AG04450 (cell line): ENCODE data around the gene ZDHHC1. TPM values are rescaled to one million over a fixed set of nuclear protein-coding genes. Genes with fewer than 3 reads are reported as not detected.

ENCODE experiments used
- CTCF ChIA-PET: fragments of 300-600, 350-600 bp; formaldehyde crosslinking; extraction: SDS; loops from one replicate; lab custom pipeline; 2022; ENCODE audit warnings: antibody characterized with exemption, inconsistent platforms; lab: Charles Lee
- POLR2A ChIA-PET: fragments of 350-600 bp; formaldehyde crosslinking; extraction: SDS; loops from one replicate; lab custom pipeline; 2021; ENCODE audit warnings: antibody characterized with exemption, inconsistent platforms; lab: Yijun Ruan, JAX
- DNase-seq: peaks from one replicate; pipeline ENCODE4 v3.0.0-alpha.2; 2011; ENCODE audit warnings: low read depth, low spot score
- H3K27ac ChIP-seq: one replicate; pipeline ENCODE4 v1.5.1; 2012; ENCODE audit warnings: low read depth, low read length, control low read depth
- H3K27me3 ChIP-seq: one replicate; pipeline ENCODE4 v1.6.0; 2012; ENCODE audit warnings: low read length; ENCODE audit not compliant: control insufficient read depth, insufficient read depth
- H3K4me3 ChIP-seq: 2 replicates; pipeline ENCODE4 v1.5.1; 2011; ENCODE audit warnings: mild to moderate bottlenecking, low read depth, low read length, control low read depth
- H3K9me3 ChIP-seq: 2 replicates; pipeline ENCODE4 v1.5.1; 2012; ENCODE audit warnings: low read length; ENCODE audit not compliant: control insufficient read depth, insufficient read depth
- CTCF ChIP-seq: IDR thresholded peaks from 2 replicates; pipeline ENCODE4 v1.5.1; 2011; ENCODE audit warnings: low read depth, low read length, control low read depth, inconsistent platforms
- polyA plus RNA-seq: library from polyadenylated mRNA; depleted of rRNA; stranded (reverse); fragments of >200 nt; gene quantifications from 2 replicates; pipeline ENCODE4 v1.2.3, GENCODE V29; 2011

Gene ZDHHC1
- polyA plus RNA-seq, 1 experiment, result 1.9 TPM

DNA sequence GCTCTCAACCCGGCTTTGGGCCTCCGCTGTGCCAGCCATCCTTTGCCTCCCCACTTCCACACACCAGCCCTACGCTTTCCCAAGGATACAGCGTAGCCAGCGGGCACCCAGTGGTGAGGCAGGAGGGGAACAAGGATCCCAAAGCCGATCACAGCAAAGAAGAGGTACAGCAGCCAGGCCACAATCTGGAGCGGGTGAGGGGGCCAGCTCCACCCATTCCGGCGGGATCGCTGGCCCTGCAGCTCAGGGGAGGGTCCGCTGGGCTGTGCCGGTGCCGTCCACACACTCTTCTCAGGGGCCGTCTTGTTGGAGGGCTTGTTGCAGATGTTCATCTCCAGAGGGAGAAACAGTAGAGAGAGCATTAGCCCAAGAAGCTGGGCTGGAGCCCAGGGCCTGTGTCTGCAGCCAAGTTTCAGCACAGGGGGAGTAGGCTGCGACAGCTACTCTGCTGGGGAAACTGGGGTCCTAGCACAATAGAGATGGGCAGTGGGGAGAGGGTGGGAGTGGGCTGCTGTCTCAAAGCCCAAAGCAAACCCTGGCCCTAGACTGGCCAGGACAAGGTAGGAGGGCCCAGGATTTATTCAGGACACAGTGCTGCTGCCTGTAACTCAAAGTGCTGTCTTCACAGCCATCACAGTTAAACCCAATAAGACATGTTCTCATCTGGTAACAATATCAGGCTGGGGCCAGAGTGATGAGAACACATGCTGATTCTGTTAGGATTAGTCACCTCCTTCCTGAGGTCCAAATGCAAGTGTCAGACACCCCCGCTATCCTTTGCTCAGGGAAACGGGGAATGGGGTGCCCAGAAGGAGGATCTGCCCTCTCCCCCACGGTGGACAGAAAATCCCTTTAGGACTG is 9.9 kb downstream of the ZDHHC1 start:
- Histone ChIP-seq H3K4me3 (no peak overlapping the region), H3K27ac (peak overlapping the region; percentile 88), H3K27me3 (no peaks in the 10 kb centered on the region), H3K9me3 (no peaks in the 10 kb centered on the region; the same call in 1 of the 2 replicates)
- ChIA-PET CTCF (interaction anchor here (1.1 to 1.7 kb wide), 2 partner anchors 10 to 13 kb away, joined by 3 to 6 read pairs; partner anchors contain the start of genes TPPP3 and ZDHHC1), POLR2A (no interaction called here)
- TF ChIP-seq CTCF, result no peak
- DNase-seq, result peak; percentile 57

DNA sequence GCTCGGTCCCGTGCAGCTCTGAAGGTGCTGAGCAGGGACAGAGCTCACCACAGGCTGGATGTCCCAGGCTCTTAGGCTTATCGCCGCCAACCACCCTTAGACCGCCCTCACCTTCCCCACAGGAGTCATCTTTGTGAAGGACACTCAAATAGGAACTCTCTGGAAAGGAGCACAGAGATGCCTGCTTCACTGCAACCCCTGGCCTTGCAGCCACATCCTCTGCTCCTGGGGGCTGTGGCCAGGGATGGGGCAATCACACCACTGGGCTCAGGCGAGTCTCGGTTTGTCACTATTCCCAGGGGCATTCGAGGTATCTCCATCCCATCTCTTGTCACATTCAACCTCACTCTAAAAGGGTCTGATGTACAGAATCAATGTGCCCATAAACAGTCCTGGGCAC is 10.9 kb downstream of the ZDHHC1 start:
- H3K27ac ChIP-seq, result no peak overlapping the region
- CTCF ChIA-PET, result no interaction called here
- H3K27me3 ChIP-seq, result no peaks in the 10 kb centered on the region
- DNase-seq, result no peak
- TF ChIP-seq CTCF, result no peak
- H3K9me3 ChIP-seq, result no peaks in the 10 kb centered on the region; the same call in 1 of the 2 replicates
- POLR2A ChIA-PET, result no interaction called here
- H3K4me3 ChIP-seq, result no peak overlapping the region

DNA sequence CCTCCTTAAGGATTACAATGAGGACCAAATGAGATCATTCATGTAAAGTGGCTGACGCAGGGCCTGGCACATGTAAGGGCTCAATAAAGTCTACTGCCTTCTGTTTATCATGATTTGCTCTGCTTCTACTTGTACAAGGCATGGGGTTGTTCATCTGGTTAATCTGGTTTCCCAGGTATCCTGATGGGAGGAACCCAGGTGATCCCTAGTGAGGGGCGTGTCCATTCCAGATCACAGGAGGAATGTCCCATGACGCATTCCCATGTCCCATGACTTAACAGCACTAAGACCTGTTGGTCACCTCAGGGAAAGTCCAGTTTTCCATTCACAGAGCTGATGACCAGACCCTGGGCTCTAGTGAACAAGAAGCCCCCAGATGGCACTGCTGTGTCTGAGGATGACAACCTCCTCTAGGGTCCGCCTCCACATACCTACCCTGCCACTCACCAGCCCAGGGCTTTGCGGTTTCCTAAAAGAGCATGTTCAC is 11.5 kb downstream of the ZDHHC1 start:
- no peak overlapping the region for H3K27ac ChIP-seq
- no peak for TF ChIP-seq CTCF
- H3K4me3 ChIP-seq, result no peak overlapping the region
- H3K27me3 ChIP-seq, result no peaks in the 10 kb centered on the region
- H3K9me3 ChIP-seq, result no peaks in the 10 kb centered on the region; the same call in 1 of the 2 replicates
- DNase-seq, result no peak
- ChIA-PET POLR2A (no interaction called here), CTCF (no interaction called here)

DNA sequence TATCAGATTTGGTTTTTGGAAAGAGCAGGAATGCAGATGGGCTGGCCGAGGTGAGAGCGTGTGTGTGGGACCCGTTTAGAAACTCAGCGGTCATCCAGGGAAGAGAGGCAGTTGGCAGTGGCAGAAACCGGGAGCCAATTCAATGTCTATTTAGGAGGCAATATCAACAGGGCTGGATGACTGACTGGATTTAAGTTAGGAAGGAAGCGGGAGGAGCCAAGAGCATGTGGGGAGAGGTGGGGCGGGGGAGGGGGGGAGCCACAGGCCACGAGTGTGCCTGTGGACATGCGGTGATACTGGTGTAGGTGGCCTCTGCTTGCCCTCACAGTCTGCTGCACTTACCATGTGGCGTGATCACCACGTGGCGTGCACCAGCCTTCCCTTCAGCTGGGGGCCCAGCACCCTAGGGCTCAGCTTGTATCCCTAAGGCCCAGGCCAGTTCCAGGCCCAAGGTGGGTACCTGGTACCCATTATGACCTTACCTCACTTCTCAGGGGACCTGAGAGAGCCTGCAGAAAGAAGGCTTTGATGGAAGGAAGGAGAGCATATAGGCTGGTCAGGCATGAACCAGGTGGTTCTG is 12.2 kb downstream of the ZDHHC1 start:
- no peaks in the 10 kb centered on the region for H3K27me3 ChIP-seq
- POLR2A ChIA-PET, result no interaction called here
- no peak for TF ChIP-seq CTCF
- CTCF ChIA-PET, result no interaction called here
- H3K27ac ChIP-seq, result no peak overlapping the region
- no peaks in the 10 kb centered on the region; the same call in 1 of the 2 replicates for H3K9me3 ChIP-seq
- no peak for DNase-seq
- no peak overlapping the region for H3K4me3 ChIP-seq

DNA sequence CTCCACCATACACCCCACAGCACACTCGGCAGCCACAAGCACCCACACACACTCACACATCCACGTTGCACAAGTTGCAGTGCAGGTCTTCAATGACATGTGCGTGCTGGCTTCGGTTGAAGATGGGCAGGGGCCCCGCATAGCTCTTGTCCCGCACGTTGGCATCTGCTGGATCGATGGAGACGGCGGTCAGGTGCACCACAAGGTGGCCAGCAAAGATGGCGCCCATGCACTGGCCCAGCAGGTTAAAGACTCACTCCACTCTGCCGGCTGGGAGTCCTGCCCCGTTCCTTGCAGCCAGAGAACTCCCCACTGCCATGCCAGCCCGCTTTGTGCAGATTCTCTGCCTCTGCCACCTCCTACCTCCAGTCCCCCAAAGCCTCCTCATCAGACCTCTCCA is 15.4 kb downstream of the ZDHHC1 start:
- Histone ChIP-seq H3K4me3 (no peak overlapping the region), H3K9me3 (no peaks in the 10 kb centered on the region; the same call in 1 of the 2 replicates), H3K27ac (no peak overlapping the region), H3K27me3 (no peaks in the 10 kb centered on the region)
- no peak for TF ChIP-seq CTCF
- DNase-seq, result no peak
- POLR2A ChIA-PET, result no interaction called here
- CTCF ChIA-PET, result no interaction called here
